Measurements from ENCODE around the gene ZNF497. TPM values are rescaled to one million over a fixed set of nuclear protein-coding genes. Genes with fewer than 3 reads are reported as not detected.

Gene ZNF497
- total RNA-seq, 1 donor from 2014 or later, result 2.5 TPM

DNA sequence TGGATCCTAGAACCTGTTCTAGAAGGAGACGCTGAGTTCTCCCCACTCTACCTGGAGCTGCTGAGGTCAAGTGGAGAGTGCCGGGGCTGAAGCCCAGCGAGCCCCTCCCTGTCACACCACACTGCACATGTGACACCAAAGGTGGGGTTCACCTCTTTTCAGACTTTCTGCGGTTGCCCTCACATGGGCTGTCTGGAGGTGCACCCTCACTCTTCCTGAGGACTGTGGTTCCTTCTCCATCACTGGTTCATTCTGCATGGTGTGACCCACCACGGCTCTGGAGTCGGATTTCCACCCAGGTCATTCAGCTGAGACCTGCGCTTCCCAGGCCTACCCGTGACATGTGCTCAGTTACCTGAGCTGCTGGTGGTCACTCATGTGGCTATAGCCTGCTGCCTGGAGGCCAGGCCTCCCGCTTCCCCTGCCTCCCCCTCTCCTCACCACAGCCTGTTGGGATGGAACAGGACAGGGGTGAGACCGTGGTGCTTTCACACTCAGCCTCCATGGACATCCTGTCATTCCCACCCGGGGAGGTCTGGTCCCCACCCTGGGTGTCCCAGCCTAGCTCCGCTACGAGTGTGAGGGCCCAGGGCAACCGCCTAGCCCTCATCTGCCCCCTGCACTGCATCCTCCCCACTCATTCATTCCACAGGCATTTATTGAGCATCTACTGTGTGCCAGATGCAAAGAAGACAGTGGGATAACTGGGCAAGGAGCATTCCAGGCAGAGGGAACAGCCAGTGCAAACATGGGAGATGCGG is 8.7 kb downstream of the ZNF497 start:
- Histone ChIP-seq H3K27me3 (ENCODE audit: low read depth) (peaks cover 46% of the 10 kb centered on the region), H3K36me3 (peaks cover 5% of the 10 kb centered on the region), H3K4me1 (peaks cover 31% of the 10 kb centered on the region), H3K27ac (no peak overlapping the region), H3K4me3 (no peak overlapping the region), H3K9me3 (no peaks in the 10 kb centered on the region)
- intact Hi-C loops (cut with DNase I), result no loop called here
- no peak for DNase-seq
- ATAC-seq, result no peak
- TF ChIP-seq, protein P1, sequence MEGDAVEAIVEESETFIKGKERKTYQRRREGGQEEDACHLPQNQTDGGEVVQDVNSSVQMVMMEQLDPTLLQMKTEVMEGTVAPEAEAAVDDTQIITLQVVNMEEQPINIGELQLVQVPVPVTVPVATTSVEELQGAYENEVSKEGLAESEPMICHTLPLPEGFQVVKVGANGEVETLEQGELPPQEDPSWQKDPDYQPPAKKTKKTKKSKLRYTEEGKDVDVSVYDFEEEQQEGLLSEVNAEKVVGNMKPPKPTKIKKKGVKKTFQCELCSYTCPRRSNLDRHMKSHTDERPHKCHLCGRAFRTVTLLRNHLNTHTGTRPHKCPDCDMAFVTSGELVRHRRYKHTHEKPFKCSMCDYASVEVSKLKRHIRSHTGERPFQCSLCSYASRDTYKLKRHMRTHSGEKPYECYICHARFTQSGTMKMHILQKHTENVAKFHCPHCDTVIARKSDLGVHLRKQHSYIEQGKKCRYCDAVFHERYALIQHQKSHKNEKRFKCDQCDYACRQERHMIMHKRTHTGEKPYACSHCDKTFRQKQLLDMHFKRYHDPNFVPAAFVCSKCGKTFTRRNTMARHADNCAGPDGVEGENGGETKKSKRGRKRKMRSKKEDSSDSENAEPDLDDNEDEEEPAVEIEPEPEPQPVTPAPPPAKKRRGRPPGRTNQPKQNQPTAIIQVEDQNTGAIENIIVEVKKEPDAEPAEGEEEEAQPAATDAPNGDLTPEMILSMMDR (IDR thresholded peaks at IDR 0.05), result no peak

DNA sequence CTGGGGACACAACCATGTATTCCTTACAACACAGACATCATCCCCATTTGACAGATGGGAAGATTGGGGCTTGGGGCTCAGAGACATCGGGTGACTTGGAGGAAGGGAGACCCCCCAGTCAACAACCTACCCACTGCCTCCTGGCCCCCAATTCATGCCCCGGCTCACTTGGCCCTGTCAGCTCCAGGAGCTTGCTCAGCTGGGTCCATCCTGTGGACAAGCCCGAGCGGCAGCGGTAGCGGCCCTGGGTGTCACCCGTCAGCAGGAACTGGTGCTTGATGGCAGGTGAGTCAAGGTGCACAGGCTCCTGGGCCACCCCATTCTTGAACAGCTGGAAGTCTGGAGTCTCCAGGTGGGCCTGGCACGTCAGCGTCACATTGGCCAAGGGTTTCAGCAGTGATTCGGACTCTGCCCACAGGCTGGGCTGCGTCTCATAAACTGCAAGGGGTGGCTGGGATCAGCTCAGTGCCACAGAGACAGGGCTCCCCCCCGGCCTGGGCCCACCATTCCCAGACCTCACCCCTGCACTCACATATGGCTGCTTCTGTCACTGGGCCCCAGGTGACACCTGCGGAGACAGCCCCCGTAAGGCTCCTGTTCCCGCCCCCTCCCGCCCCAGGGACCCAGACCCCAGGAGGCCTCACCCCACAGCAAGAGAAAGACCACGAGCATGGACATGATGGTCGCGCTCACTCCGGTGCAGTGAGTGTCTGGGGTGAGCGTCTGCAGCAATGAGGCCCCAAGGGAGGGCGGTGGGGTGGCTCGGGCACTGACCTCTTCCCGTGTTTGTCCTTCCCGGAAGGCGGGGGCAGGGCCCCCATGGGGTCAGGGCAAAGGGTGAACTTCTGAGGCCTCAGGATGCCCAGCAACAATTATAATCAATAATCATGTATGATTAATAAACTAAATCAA is 9.5 kb downstream of the ZNF497 start, which contains the start of gene A1BG:
Gene A1BG (minus strand): TSS at position 733 of the 912 bp plus-strand sequence. CDS start 55 bp downstream, at position 678.
- H3K4me3 ChIP-seq, result no peak within 1 kb of the TSS
- peaks cover 48% of the 10 kb centered on the region for H3K27me3 ChIP-seq (ENCODE audit: low read depth)
- intact Hi-C loops (cut with DNase I), result no loop called here
- H3K27ac ChIP-seq, result no peak within 1 kb of the TSS
- TF ChIP-seq, protein P1 (IDR thresholded peaks at IDR 0.05), result no peak
- peaks cover 31% of the 10 kb centered on the region for H3K4me1 ChIP-seq
- no peaks in the 10 kb centered on the region for H3K9me3 ChIP-seq
- no peak for ATAC-seq
- H3K36me3 ChIP-seq, result peaks cover 5% of the 10 kb centered on the region
- peak; percentile 37 for DNase-seq

DNA sequence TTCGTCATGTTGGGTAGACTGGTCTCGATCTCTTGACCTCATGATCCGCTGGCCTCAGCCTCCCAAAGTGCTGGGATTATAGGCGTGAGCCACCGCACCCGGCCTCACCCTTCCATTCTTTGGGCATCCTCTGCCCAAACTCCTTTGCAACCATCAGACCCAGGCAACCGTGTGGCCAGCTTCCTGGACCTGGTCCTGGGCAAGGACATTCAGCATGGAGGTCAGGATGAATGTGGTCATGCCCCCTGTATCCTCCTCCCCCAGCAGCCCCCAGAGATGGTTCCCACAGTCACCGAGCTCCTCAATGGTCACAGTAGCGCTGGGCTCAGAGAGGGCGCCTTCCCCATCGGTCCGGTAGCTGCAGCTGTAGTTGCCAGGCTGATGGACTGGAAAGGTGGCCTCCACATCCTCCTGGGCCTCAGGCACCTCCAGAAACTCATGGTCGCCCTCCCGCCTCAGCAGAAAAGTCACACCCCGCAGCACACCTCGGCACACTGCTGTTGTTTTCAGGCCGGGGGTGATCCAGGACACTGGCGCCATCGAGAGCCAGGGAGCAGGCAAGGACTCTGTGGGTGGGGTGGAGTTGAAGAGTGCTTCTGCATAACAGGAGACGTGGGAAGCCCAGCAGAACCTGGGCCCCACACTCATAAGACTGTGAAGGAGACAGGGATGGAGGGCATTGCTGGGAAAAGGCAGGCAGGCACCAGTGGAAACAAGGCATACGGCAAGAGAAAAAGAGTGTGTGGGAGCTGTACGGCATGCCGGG is 10.4 kb downstream of the ZNF497 start:
- peaks cover 47% of the 10 kb centered on the region for H3K27me3 ChIP-seq (ENCODE audit: low read depth)
- TF ChIP-seq, protein P1 (IDR thresholded peaks at IDR 0.05), result no peak
- H3K4me3 ChIP-seq, result no peak overlapping the region
- ATAC-seq, result no peak
- H3K27ac ChIP-seq, result no peak overlapping the region
- no peaks in the 10 kb centered on the region for H3K9me3 ChIP-seq
- peak; percentile 32 for DNase-seq
- peaks cover 5% of the 10 kb centered on the region for H3K36me3 ChIP-seq
- intact Hi-C loops (cut with DNase I), result no loop called here
- H3K4me1 ChIP-seq, result peaks cover 29% of the 10 kb centered on the region

DNA sequence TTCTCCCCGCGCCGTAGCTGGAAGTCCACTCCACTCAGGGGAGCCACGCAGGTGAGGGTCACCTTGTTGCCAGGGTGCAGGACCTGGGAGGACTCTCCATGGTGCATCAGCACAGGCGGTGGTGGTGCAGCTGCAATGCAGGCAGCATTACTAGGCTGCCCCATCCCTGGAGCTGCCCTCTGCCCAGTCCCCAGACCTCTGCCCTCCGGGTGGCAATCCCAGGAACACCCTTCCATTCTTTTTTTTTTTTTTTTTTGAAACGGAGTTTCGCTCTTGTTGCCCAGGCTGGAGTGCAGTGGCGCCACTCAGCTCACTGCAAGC is 11.0 kb downstream of the ZNF497 start:
- DNase-seq, result no peak
- H3K27me3 ChIP-seq (ENCODE audit: low read depth), result peaks cover 42% of the 10 kb centered on the region
- intact Hi-C loops (cut with DNase I), result no loop called here
- TF ChIP-seq, protein P1 (IDR thresholded peaks at IDR 0.05), result no peak
- H3K4me3 ChIP-seq, result no peak overlapping the region
- peaks cover 22% of the 10 kb centered on the region for H3K4me1 ChIP-seq
- no peak overlapping the region for H3K27ac ChIP-seq
- H3K36me3 ChIP-seq, result peaks cover 5% of the 10 kb centered on the region
- H3K9me3 ChIP-seq, result no peaks in the 10 kb centered on the region
- no peak for ATAC-seq

DNA sequence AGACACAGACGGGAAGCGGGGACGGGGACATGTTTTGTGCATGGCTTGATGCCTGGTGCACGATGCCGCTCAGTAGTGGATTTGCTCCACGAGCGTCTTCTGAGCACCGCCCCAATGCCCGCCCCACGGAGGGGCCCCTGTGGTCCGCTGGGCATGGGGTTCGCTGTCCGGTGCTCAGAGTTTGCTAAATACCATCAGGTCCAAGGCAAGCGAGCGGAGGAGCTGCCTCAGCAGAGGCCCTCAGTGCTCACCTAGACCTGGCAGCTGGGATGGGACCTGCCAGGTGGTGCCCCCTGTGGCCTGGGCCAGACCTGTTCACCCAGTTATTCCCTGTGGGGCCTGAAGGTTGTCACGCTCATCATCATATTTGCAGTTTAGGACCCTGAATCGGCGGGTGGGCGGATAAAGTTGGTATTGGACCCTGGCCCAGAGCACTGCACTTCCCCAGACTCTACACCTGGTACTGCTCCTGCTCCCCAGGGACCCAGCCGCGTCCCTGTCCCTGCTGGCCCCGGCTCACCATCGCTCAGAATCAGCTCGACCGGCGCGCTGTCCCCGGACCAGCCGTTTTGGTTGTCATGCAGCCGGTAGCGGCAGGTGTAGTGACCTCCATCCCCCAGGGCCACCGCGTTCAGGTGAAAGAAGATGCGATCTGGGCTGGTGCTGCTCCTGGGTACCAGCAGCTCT is 11.5 kb downstream of the ZNF497 start:
- H3K4me1 ChIP-seq, result peaks cover 17% of the 10 kb centered on the region
- H3K27me3 ChIP-seq (ENCODE audit: low read depth), result peaks cover 42% of the 10 kb centered on the region
- intact Hi-C loops (cut with DNase I), result no loop called here

More for the DNA sequence above, 11.5 kb downstream of the ZNF497 start:
- Histone ChIP-seq H3K9me3 (no peaks in the 10 kb centered on the region), H3K4me3 (no peak overlapping the region), H3K36me3 (peaks cover 5% of the 10 kb centered on the region), H3K27ac (no peak overlapping the region)
- ATAC-seq, result no peak
- peak; percentile 44 for DNase-seq
- TF ChIP-seq, protein P1 (IDR thresholded peaks at IDR 0.05), result no peak

All from lower lobe of right lung (tissue), 2 donors.